ENCODE results near the gene ATOSB.

The ATOSB gene

DNA sequence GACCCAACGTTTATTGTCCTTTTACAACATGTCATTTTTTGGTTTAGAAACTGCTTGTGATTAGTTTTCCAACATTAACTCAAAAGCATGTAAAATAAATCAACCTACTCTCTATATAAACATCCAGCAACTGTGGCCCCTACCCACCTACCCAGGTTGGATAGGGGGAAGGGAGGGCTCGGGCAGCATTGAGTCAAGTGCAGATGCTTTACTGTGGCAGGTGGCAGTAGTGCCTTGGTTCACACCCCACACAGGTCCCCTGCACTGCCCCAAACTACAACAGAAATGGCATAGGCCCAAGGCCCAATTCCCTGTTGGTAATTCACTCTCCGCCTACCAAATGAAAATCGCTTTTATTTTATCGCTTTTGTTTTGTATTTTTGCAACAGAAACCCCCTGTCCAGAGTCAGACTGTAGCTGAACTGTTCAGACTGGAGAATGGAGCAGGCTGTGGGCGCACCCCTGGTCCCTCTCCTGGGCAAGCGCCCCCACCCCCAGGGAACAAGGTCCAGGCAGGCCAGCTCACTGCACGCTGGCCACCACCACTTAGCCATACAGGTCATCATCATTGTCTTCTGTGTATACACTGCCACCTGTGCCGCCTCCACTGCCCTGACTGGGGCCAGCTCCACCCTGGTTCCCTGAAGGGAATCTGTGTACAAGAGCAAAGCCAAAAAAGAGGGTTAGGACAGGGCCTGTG is 58.9 kb downstream of the ATOSB start:
- FAIRE-seq (no peak), DNase-seq (ENCODE audit: insufficient read length, low spot score) (no peak)

DNA sequence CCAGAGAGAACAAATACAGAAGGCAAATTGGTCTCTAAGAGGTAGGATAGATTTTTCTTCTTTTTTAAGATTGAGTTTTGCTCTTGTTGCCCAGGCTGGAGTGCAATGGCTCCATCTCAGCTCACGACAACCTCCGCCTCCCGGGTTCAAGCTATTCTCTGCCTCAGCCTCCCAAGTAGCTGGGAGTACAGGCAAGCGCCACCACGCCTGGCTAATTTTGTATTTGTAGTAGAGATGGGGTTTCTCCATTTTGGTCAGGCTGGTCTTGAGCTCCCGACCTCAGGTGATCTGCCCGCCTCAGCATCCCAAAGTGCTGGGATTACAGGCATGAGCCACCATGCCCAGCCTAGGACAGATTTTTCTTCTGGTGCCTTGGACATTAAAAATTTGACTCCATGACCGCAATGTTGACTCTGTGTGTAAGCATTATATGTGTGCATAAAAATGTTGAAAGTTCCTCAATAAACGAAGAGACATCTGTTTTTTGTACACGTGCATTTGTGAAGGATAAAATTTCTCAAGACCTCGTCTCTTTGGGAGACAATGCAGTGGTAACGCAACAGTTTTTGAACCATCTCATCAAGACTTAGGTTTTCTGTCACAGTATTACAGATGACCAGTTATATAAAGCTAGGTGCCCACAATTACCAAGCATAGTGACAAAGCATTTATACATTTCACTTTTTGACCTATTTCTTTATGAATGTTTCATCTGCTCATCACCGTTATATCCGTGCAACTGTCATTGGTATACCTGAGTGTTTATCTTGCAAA is 60.6 kb downstream of the ATOSB start:
- no peak for DNase-seq (ENCODE audit: insufficient read length, low spot score)
- FAIRE-seq: no peak

DNA sequence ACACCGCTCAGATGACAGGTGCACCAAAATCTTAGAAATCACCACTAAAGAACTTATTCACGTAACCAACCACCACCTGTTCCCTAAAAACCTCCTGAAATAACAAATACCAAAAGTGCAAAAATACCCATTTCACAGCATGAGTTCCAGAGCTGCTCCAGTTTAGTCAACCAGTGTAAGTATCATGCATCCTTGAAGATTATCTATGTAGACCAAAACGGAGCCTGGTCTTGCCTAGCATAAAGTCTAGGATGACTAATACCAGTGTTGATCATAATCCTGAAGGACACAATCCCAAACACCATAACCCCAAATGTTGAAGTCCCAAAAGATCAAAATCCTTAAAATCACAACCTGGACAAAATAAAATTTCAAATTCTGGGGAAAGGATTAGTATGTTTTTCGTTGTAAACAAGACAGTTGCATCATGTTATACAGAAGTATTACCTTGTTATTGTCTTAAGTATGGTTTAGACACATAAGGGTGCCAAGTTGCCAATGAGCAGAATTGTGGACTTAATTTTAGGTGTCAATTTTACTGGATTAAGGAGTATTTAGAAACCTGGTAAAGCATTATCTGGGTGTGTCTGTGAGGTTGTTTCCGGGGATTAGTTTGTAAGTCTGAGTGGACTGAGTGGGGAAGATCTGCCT is 61.4 kb downstream of the ATOSB start:
- DNase-seq (ENCODE audit: insufficient read length, low spot score) (no peak), FAIRE-seq (no peak)

All from HTR-8/SVneo (cell line).